ENCODE results near the gene CTNND2.
"Not testable (repeated sequence)": the region's sequence is repeated elsewhere in the genome, so short reads cannot be mapped to it uniquely, and the experiment has no call there.

Gene CTNND2

DNA sequence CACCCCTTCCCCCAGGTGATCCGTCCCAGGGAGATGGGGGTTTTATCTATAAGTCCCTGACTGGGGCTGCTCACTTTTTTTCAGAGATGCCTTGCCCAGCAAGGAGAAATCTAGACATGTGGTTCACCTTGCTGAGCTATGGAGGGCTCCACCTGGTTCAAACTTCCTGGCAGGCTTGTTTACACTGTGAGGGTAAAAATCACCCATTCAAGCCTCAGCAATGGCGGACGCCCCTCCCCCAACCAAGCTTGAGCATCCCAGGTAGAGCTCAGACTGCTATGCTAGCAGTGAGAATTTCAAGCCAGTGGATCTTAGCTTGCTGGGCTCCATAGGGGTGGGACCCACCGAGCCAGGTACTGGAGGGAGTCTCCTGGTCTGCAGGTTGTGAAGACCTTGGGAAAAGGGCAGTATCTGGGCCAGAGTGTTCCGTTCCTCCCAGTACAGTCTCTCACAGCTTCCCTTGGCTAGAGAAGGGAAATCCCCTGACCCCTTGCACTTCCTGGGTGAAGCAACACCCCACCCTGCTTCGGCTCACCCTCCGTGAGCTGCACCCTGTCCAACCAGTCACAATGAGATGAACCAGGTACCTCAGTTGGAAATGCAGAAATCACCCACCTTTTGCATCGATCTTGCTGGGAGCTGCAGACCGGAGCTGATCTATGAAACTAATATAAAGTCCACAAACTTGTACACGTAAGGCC lies 231.7 kb downstream of the CTNND2 start:
- DNase-seq (ENCODE audit: low spot score), result no peak

DNA sequence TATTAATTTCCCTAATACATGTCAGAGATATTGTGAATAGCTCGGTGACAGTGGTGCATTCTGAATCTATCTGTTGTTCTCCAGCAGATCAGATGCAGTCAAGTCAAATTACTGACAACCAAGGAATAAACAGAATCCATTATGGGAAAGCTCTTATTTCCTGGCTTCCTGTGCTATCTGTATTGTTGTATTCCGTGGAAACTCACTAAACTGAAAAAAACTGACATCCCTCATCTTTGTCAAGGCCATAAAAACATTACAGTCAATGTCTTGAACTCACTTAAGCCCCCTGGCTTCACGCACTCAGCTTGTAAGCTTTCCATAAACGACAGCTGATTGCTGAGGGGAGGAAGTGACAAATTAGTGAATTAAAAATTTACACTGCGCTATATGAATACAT lies 245.9 kb downstream of the CTNND2 start:
- no peak for DNase-seq (ENCODE audit: low spot score)

DNA sequence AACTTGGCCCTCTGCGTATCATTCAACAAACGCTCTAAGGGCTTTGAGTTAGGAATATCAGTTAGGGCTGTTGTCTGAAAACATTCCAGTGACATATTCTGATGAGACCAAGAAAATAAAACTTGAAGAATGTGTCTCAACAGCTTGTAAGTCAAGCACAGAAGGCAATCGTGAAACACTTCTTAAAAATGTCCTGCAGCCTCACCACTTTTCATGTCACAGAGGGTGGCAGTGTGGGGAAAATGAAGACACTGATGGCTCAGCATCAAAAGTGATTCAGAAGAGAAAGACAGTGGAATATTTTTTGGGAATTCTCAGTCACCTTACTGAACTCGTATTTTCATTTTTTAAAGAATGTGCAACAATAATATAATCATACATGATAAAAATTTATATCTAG lies 247.3 kb downstream of the CTNND2 start:
- no peak for DNase-seq (ENCODE audit: low spot score)

DNA sequence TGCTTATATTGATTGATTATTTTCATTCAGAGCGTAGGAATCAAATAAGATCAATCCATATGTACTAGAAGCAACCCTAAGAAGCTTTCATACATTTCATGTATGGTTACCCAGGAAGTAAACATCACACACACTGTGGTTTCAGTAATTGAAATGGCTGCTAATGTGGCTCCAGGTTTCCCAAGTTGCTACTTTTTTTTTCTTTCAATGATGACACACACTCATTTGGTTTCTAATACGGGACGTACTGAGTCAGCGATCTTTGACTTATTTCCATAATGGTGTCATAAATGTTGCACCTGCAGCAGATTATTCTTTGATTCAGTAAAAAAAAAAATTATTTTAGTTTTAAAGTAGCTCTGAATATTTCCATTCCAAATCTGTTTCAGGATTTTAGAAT lies 248.6 kb downstream of the CTNND2 start:
- DNase-seq (ENCODE audit: low spot score), result no peak

DNA sequence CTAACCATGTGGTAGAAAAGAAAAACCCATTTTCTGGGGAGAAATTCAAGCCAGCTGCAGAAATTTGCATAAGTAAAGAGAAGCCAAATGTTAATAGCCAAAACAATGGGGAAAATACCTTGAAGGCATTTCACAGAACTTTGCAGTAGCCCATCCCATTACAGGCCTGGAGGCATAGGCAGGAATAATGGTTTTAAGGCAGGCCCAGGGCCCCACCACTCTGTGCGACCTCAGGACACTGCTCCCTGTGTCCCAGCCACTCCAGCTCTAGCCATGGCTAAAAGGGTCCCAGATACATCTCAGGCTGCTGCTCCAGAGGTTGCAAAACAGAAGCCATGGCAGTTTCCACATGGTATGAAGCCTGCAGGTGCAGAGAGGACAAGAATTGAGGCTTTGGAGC lies 253.3 kb downstream of the CTNND2 start:
- DNase-seq (ENCODE audit: low spot score), result no peak

DNA sequence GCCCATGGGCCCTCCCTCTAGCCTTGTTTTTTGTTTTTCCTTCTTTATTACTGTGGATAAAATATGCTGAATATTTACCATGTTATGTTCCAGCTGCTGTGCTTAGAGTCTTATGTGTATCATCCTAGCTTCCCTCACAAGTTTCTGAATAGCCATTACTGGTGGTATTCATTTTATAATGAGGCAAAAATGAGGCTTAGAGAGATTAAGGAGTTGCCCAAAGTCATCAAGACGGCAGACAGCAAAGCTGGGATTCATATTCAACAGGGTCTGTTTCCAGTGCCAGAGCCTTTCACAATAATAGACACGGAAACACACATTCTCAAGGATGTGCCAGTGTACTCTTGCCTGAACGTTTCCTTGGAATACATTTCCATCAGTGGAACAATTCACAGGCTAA lies 258.1 kb downstream of the CTNND2 start:
- DNase-seq (ENCODE audit: low spot score), result no peak

DNA sequence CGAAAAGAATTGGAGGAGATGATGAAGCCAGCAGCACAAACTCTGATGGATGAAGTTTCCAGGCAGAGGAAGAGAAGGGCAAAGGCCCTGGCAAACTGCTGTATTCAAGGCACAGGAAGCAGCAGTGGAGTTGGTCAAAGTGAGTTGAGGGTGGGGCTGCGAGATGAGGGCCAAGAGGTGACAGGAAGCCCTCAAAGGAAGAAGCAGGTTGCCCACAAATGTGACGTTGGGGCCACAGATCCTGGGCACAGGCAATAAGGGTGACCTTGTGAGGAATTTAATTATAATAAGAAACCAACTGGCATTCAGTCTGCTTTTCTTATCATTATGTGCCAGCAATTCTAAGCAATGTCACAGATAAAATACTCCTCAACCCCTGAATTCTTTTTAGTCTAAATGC lies 261.8 kb downstream of the CTNND2 start:
- no peak for DNase-seq (ENCODE audit: low spot score)

DNA sequence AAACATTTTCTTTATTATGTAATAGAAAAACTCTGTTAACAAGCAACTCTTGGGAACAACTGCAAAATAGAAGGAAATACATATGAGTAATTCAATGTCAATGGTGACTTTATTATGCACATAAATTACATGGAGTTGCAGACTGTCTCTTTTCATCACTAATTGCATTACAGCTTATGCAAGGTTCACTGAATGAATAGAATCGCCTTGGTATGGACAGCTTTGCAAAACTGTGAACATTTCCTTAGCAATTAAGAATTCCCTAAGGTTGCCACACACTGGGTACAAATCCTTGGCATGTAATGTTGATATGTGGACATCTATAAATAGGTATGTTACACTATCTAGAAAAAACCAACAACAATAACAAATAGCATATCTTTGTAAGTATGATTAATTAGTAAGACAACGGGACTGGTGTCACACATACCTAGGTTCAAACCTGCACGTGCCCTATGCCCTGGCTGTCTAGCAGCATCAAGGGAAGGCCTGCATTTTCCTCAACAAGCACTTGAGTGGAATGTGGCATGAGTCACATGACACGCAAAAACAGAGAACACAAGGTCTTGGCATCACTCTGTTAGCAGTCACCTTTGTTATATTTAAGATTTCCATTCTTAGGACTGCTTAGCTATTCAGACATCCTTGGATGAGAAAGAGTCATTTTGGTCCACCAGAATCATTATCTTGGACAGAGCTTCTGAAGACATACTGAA lies 263.9 kb downstream of the CTNND2 start:
- no peak for DNase-seq (ENCODE audit: low spot score)

DNA sequence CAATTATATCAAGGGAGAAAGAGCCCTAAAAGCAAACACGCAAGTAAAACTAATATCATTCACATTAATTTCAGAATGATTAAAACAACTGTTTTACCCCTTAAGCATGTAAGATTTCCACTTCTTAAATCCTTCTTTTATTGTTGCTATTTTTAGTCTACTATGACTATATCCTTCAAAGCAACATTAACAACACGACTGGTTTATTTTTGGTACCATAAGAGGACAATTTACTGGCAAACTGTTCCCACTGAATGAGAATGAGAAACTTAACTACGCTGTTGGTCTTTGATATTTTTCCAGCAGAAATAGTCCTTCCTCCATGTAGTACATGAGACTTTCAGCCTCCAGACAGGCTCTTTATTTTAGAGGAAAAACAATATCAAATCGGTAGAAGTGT lies 281.5 kb downstream of the CTNND2 start:
- no peak for DNase-seq (ENCODE audit: low spot score)

DNA sequence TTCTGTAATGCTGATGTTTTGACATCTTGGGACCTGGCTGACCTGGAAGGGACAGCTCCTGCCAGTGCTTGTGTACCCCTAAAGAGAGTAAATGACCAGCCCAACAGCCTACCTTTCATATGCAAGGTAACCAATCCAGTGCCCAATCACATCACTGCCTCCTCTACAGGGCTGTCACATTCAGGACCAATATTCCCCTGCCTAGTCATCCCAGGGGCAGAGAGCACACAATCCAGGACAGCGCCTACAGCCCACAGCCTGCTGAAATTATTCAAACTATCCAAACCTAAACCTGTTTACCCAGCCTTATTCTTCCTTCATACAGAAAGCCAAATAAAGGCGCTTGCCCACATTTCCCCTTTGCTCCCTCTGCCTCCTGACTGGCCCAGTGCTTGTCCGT lies 284.1 kb downstream of the CTNND2 start:
- DNase-seq (ENCODE audit: low spot score), result no peak

DNA sequence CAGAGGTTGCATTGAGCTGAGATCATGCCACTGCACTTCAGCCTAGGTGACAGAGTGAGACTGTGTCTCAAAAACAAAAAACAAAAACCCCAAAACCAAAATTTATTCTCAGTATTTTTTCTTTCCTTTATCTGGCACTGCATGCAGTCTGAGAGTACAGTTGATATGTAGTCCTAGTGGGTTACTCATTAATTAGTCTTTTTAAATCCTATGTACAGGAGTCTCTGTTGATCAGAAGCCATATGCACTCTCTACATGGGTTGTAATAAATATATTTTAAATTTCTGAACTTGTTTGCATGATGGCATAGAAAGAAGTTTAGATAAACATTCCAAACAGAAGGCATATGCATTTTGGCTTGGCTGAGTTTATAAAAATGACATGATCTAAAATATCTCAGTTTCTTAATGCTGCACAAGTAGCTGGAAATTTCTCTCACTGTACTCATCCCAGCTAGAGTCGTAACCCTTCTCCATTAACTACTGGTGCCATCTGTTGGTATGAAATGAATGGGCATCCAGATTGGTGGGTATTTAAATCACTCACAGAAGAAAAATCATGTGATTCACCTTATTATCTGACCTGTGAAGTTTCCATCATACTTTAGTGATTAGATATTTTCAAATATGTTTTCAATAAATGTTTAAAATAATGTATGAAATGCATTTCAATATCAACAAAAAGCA lies 284.8 kb downstream of the CTNND2 start:
- no peak for DNase-seq (ENCODE audit: low spot score)

DNA sequence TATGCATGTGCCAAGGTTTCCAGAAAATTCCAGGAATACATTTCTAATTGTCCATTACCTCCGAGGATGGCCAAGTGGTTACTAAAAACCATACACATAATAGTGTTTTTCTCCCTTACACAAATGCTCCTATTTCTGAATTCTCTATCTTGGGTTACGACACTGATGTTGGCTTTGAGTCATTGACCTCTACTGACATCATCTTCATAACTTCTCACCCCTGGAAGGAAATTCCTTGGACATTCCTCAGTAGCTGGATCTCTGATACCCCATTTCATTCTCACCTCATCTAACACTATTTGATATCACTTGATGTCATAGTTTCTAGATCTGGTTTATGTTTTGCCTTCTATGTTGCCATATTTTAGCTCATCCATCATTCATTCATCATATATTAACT lies 287.2 kb downstream of the CTNND2 start:
- DNase-seq (ENCODE audit: low spot score), result no peak

DNA sequence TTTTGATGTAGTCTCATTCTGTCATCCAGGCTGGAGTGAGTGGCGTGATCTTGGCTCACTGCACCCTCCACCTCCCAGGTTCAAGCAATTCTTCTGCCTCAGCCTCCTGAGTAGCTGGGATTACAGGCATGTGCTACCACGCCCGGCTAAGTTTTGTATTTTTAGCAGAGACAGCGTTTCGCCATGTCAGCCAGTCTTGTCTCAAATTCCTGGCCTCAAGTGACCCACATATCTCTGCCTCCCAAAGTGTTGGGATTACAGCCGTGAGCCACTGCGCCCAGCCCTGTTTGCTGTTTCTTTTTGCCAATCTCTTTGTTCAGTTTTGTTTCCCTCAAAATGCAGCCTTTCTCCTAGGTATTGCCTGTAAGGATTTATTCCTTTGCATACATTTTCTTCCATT lies 287.6 kb downstream of the CTNND2 start:
- not testable (repeated sequence) for DNase-seq (ENCODE audit: low spot score)

DNA sequence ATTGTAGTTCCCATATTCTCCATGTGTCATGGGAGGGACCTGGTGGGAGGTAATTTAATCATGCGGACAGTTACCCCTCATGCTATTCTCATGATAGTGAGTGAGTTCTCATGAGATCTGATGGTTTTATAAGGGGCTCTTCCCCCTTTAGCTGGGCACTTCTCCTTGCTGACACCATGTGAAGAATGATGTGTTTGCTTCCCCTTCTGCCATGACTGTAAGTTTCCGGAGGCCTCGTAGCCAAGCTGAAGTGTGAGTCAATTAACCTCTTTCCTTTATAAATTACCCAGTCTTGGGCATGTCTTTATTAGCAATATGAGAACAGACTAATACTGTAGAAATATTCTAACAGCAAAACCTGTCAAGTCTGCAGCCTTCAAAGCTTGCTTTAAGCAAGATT lies 293.2 kb downstream of the CTNND2 start:
- DNase-seq (ENCODE audit: low spot score), result no peak

DNA sequence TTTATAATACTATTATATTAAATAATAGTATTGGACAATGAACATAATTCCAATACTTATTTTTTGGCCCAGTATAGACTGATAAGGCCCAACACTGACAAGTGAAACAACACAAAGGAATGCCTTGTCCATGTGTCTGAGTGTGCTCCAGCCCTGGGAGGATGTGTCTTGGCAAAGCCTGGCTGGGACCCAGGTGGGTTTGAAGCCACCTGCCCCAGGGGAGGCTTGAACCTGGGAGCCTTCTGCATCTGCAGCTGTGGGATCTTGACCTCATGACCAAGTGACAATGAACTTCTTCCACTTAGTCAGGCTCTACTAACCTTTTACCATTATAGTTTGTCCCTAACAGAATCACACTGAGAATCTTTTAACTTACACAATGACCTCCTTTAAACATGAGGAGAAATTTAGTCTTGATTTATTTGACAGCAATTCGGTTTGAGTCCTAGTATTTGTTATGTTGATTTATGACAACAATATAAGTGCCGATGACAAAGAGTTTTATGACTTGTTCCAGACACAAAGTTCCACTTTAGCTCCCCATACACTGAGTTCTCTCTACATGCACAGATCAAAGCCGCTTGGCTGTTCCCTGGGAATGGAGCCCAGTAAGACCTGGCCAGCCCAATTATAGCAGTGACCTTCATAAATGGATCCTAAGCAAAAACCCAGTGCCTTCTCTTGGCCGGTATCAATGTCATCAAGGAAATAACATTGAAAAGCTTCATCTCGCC lies 294.5 kb downstream of the CTNND2 start:
- DNase-seq (ENCODE audit: low spot score), result no peak

DNA sequence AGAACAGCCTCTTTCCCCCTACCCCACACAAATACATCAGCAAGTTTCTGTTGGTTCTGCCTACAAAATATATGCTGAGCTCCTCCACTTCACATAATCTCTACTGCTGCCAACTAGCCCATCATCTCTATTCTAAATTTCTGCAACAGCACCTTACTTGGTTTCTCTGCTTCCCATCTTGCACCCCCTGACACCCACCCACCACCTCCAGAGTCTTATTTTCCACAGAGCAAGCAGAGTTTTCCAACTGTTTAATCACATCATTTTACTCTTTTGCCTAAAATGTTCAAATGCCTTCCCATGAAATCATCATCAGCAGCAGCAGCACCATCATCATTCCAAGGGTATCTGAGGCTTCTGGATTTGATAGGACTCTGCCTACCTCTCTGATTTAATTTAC lies 295.7 kb downstream of the CTNND2 start:
- no peak for DNase-seq (ENCODE audit: low spot score)

DNA sequence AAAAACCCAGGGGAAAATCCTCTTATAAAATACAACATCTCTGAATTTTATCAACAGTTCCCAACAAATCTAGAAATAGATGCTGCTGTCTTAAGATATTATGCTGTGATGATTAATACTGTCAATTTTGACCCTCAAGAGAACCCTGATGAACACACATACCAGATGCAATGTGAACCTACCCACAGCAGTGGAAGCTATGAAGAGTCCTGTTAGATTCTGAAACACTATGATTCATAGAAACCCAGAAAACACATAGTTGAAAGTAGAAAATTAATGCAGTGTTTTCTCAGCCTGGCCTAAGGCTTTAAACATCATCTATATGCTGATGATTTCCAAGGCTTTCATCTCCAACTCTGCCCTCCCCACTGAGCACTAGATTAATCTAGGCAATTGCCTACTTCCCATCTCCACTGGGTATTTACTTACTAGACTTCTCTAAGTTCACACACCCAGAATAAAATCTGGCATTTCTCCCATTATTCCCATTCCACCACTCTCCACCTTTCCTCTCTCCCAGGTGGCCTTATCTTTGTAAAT lies 296.2 kb downstream of the CTNND2 start:
- DNase-seq (ENCODE audit: low spot score), result no peak

DNA sequence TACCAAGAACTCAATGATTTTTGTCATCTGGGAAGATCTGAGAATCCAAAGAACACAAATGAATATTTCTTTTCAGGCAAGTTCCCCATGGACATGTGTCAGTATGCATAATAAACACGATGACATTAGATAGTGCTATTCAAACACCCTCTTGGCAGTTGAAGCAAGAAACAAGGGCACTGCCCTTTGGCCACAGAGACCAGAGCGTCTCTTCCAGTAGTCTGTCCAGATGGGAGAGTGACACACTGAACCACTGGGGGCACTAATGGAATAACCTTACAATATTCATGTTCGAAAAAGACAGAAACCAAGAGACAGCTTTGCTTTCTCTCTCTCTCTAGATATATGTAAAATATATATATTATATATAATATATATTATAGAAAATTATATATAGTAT lies 301.9 kb downstream of the CTNND2 start:
- no peak for DNase-seq (ENCODE audit: low spot score)

DNA sequence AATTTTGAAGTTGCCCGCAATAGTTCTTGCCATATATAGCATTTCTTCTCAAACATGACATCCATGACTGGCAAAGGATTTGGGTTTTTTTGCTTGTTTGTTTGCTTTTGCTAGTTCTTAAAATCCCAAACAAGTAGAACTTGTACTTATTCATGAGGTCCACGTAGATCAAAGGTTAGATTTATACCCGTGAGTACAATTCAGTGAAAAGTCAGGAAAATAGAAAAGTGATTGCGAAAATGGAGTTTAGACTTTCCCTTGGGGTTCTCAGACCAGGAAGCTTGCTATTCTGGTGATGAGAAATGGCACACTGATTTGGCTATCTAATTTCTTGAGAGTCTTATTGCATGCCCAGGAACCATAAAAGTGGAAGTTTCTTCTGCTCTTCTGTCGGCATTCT lies 304.7 kb downstream of the CTNND2 start:
- DNase-seq (ENCODE audit: low spot score), result no peak

DNA sequence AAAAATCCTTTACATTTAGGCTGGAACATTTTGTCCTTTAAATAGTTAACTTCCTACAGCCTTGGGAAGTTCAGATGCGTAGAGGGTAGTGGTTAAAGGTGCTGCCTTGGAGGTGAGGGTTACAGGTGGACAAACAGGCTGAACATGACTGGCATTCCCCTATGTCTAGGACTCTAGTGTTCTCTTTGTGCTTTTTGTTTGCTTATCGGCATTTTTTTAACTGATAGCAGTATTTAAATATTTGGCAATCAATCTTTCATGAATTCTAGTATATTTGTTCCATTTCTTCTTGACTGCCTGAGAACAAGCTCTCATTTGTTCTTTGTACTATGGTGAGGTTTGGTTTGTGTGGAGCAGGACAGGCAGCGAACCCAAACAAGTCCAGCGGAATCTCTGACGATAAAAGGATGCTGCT lies 307.6 kb downstream of the CTNND2 start:
- no peak for DNase-seq (ENCODE audit: low spot score)

DNA sequence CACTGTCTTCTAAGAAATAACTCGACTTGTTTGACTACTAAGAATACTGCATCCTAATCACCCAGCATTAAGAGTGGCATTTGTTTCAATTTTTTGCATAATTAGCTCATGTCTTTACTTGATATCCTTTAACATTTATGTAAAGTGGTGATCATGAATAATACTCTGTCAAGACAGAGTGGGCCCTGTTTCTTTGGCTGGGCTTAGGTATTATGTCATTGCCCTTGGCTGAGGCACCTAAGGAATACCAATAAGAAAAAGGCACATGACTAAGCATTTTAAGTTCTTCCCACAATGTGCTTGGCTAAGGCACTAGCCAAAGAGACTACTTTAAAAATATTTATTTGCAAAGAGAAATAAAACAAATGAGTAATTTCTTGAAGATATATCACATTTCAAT lies 308.1 kb downstream of the CTNND2 start:
- no peak for DNase-seq (ENCODE audit: low spot score)

DNA sequence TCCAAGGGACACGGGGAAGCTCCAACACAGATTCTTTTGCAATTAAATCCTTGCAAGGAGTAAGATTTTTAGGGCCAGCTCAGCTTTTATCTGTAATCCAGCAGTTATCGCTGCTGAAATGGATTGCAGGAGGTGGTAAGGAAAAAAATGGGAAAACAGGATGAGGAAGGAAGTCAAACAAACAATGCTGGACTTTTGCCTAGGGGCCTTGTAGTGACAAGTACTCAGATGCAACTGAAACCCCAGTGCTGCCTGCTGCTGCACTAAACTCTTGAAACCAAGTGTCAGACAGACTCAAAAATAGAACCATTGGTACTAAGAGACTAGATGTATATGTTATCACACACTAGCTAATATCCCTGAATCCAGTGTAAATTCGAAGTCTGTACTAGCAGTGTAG lies 309.2 kb downstream of the CTNND2 start:
- no peak for DNase-seq (ENCODE audit: low spot score)

Measured in left forelimb (tissue), 1 donor.